OCI-LY3 (cell line): ENCODE results near the gene CBL.

Source experiments
- H2AFZ ChIP-seq: fragments of 200-600, 300-600 bp; shearing (Covaris generic); 2 replicates; pipeline ENCODE4 v1.6.0; 2014; ENCODE audit warnings: antibody characterized with exemption, low read depth, low read length
- H3K27ac ChIP-seq: fragments of 200-600, 300-600 bp; sonication (generic); 2 replicates; pipeline ENCODE4 v1.5.1; 2014; ENCODE audit warnings: mild to moderate bottlenecking, low read length, moderate library complexity, mixed read lengths
- H3K27me3 ChIP-seq: fragments of 200-600, 300-600 bp; sonication (generic); 2 replicates; pipeline ENCODE4 v1.6.1; 2014; ENCODE audit warnings: low read depth, low read length, mixed read lengths
- H3K36me3 ChIP-seq: fragments of 200-600, 300-600 bp; sonication (generic); replicated peaks from 2 replicates; pipeline ENCODE3; 2014; ENCODE audit warnings: low read depth, low read length, mixed read lengths
- H3K4me1 ChIP-seq: fragments of 300-600, 200-600 bp; sonication (generic); 2 replicates; pipeline ENCODE4 v1.6.1; 2014; ENCODE audit warnings: low read length, mixed read lengths
- H3K4me2 ChIP-seq: fragments of 200-600, 300-600 bp; sonication (generic); 2 replicates; pipeline ENCODE4 v1.6.1; 2014; ENCODE audit warnings: low read length, mixed read lengths
- H3K4me3 ChIP-seq: fragments of 300-600, 200-600 bp; sonication (generic); 2 replicates; pipeline ENCODE4 v1.5.1; 2014; ENCODE audit warnings: antibody characterized with exemption, mild to moderate bottlenecking, low read length, moderate library complexity
- H3K79me2 ChIP-seq: fragments of 300-600, 200-600 bp; shearing (Covaris generic); 2 replicates; pipeline ENCODE4 v1.6.1; 2014; ENCODE audit warnings: mild to moderate bottlenecking, low read length, mixed read lengths
- H3K9ac ChIP-seq: fragments of 300-600, 200-600 bp; shearing (Covaris generic); 2 replicates; pipeline ENCODE4 v1.6.0; 2014; ENCODE audit warnings: mild to moderate bottlenecking, low read length, moderate library complexity
- H3K9me3 ChIP-seq: fragments of 200-600, 300-600 bp; shearing (Covaris generic); 2 replicates; pipeline ENCODE4 v1.6.1; 2014; ENCODE audit warnings: low read length, mixed read lengths; ENCODE audit not compliant: insufficient read depth
- H4K20me1 ChIP-seq: fragments of 200-600, 300-600 bp; sonication (generic); 2 replicates; pipeline ENCODE4 v1.6.1; 2016; ENCODE audit warnings: low read length, mixed read lengths; ENCODE audit not compliant: insufficient read depth
- EZH2phosphoT487 ChIP-seq: fragments of 200-600 bp; shearing (Covaris generic); IDR thresholded peaks from 2 replicates; pipeline ENCODE4 v1.6.1; 2018; ENCODE audit warnings: antibody characterized with exemption, mixed run types, low read depth
- TF ChIP-seq, protein P1 (sequence below): fragments of 200-600, 300-600 bp; sonication (generic); IDR thresholded peaks from 2 replicates; pipeline ENCODE4 v1.5.1; 2014; ENCODE audit warnings: antibody characterized with exemption, low read length, low read depth

The CBL gene

DNA sequence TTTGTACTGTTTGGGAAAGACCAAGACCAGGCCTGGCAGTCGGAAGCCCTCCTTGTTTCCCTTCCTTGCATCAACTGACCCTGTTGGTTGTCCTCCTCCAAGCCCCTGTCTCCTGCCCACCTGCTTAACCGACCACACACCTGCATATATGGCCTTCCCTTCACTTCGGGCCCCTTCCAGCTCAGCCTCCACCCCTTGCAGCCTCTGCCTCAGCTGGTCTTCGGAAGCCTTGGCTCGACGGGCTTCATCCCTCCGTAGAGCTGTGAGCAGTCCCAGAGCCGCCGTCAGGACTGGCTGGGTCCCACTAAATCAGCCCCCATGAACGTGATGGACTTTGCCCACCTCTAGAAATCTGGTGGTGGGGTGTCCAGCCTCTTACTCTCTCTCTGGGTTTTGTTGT is 12.5 kb upstream of the CBL start:
- Histone ChIP-seq H3K4me1 (peaks cover 4% of the 10 kb centered on the region; the same call in 1 of the 2 replicates), H3K4me2 (no peak overlapping the region), H3K79me2 (no peaks in the 10 kb centered on the region), H2AFZ (no peak overlapping the region), H3K27me3 (no peaks in the 10 kb centered on the region), H4K20me1 (no peaks in the 10 kb centered on the region), H3K4me3 (no peak overlapping the region), H3K27ac (no peak overlapping the region), H3K9me3 (no peaks in the 10 kb centered on the region), H3K9ac (no peak overlapping the region), H3K36me3 (no peaks in the 10 kb centered on the region)
- TF ChIP-seq, protein P1, sequence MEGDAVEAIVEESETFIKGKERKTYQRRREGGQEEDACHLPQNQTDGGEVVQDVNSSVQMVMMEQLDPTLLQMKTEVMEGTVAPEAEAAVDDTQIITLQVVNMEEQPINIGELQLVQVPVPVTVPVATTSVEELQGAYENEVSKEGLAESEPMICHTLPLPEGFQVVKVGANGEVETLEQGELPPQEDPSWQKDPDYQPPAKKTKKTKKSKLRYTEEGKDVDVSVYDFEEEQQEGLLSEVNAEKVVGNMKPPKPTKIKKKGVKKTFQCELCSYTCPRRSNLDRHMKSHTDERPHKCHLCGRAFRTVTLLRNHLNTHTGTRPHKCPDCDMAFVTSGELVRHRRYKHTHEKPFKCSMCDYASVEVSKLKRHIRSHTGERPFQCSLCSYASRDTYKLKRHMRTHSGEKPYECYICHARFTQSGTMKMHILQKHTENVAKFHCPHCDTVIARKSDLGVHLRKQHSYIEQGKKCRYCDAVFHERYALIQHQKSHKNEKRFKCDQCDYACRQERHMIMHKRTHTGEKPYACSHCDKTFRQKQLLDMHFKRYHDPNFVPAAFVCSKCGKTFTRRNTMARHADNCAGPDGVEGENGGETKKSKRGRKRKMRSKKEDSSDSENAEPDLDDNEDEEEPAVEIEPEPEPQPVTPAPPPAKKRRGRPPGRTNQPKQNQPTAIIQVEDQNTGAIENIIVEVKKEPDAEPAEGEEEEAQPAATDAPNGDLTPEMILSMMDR: no peak
- no peak for TF ChIP-seq EZH2phosphoT487

GRCh38 chr11:119194811-119195440 is 11.2 kb upstream of the CBL start:
- no peak overlapping the region for H3K9ac ChIP-seq
- no peaks in the 10 kb centered on the region for H3K79me2 ChIP-seq
- H3K4me3 ChIP-seq: no peak overlapping the region
- TF ChIP-seq, protein P1: no peak
- no peak for TF ChIP-seq EZH2phosphoT487
- no peak overlapping the region for H3K27ac ChIP-seq
- H3K27me3 ChIP-seq: no peaks in the 10 kb centered on the region
- peaks cover 4% of the 10 kb centered on the region; the same call in 1 of the 2 replicates for H3K4me1 ChIP-seq
- no peaks in the 10 kb centered on the region for H3K9me3 ChIP-seq
- H3K4me2 ChIP-seq: no peak overlapping the region
- H4K20me1 ChIP-seq: no peaks in the 10 kb centered on the region
- H3K36me3 ChIP-seq: no peaks in the 10 kb centered on the region
- no peak overlapping the region for H2AFZ ChIP-seq

GRCh38 chr11:119195680-119196079 is 10.5 kb upstream of the CBL start:
- Histone ChIP-seq H3K79me2 (no peaks in the 10 kb centered on the region), H3K36me3 (no peaks in the 10 kb centered on the region), H3K4me2 (no peak overlapping the region), H3K4me1 (peaks cover 4% of the 10 kb centered on the region; the same call in 1 of the 2 replicates), H3K27me3 (no peaks in the 10 kb centered on the region), H3K9ac (no peak overlapping the region), H3K27ac (no peak overlapping the region), H4K20me1 (no peaks in the 10 kb centered on the region), H2AFZ (no peak overlapping the region), H3K9me3 (no peaks in the 10 kb centered on the region), H3K4me3 (no peak overlapping the region)
- no peak for TF ChIP-seq EZH2phosphoT487
- TF ChIP-seq, protein P1: no peak

GRCh38 chr11:119196833-119197483 is 9.2 kb upstream of the CBL start:
- Histone ChIP-seq H3K27me3 (no peaks in the 10 kb centered on the region), H2AFZ (no peak overlapping the region), H3K4me2 (no peak overlapping the region), H3K36me3 (no peaks in the 10 kb centered on the region), H3K4me1 (peaks cover 4% of the 10 kb centered on the region; the same call in 1 of the 2 replicates), H3K79me2 (no peaks in the 10 kb centered on the region), H3K9ac (no peak overlapping the region), H3K4me3 (no peak overlapping the region), H3K27ac (no peak overlapping the region), H3K9me3 (no peaks in the 10 kb centered on the region), H4K20me1 (no peaks in the 10 kb centered on the region)
- TF ChIP-seq, protein P1: peak; percentile 90
- no peak for TF ChIP-seq EZH2phosphoT487
